GM19438 (cell line): ENCODE measurements around the gene NOLC1.

ENCODE experiments used
- ATAC-seq: cut with Tn5 transposase; IDR thresholded peaks from one replicate; pipeline ENCODE4 v1.9.1; 2021; ENCODE audit warnings: low read depth; ENCODE audit not compliant: unreplicated experiment

NOLC1 gene

DNA sequence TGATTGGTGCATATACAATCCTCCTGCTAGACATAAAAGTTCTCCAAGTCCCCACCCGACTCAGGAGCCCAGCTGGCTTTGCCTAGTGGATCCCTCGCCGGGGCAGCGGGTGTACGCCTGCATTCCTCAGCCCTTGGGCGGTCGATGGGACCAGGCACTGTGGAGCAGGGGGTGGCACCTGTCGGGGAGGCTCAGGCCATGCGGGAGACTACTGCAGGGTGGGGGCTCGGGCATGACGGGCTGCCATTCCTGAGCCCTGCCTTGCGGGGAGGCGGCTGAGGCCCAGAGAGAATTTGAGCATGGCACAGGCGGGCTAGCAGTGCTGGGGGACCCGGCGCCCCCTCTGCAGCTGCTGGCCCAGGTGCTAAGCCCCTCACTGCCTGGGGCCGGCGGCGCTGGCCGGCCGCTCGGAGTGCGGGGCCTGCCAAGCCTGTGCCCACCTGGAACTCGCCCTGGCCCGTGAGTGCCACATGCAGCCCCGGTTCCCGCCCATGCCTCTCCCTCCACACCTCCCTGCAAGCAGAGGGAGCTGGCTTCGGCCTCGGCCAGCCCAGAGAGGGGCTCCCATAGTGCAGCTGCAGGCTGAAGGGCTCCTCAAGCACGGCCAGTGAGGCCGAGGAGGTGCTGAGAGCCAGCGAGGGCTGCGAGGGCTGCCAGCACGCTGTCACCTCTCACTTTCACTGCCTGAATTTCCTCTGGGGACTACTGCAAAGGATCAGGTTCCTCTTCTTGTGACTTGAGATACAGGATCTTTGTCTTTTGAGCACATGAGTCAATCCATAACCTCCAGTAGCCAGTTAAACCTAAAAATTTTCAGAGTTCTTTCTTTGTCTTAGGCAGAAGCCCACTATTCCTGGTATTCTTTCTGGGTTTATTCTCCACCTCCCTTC lies 48.8 kb downstream of the NOLC1 start:
- no peak for ATAC-seq

- ATAC-seq = no peak
These were observed 50.2 kb downstream of the NOLC1 start for GRCh38 chr10:102202386-102202785.

GRCh38 chr10:102208311-102209035 lies 56.3 kb downstream of the NOLC1 start:
- ATAC-seq = no peak

GRCh38 chr10:102211615-102212299 lies 59.6 kb downstream of the NOLC1 start:
- ATAC-seq = no peak
